H9 (cell line): ENCODE measurements around the gene CCDC158. TPM values are rescaled to one million over a fixed set of nuclear protein-coding genes. Genes with fewer than 3 reads are reported as not detected.
A peak's percentile ranks its signal among the peaks of the same experiment; 100 is the strongest.

Experiments
- DNase-seq: peaks from one replicate; pipeline ENCODE4 v3.0.0-alpha.2; 2017
- H2AFZ ChIP-seq: one replicate; pipeline ENCODE4 v1.6.1; 2013; ENCODE audit warnings: mild to moderate bottlenecking, low read length, control low read depth, moderate library complexity
- H2AK5ac ChIP-seq: 2 replicates; pipeline ENCODE4 v1.6.1; 2013; ENCODE audit warnings: low read length, control low read depth, mixed read lengths; ENCODE audit not compliant: insufficient read length
- H2BK120ac ChIP-seq: one replicate; pipeline ENCODE4 v1.6.1; 2013; ENCODE audit warnings: low read depth, mild to moderate bottlenecking, low read length, control low read depth, inconsistent platforms; ENCODE audit not compliant: poor library complexity, severe bottlenecking
- H2BK12ac ChIP-seq: 2 replicates; pipeline ENCODE4 v1.6.1; 2013; ENCODE audit warnings: low read length, control low read depth, mixed read lengths, low read depth; ENCODE audit not compliant: insufficient read length
- H2BK15ac ChIP-seq: 2 replicates; pipeline ENCODE4 v1.6.1; 2013; ENCODE audit warnings: low read depth, low read length, control low read depth
- H2BK20ac ChIP-seq: one replicate; pipeline ENCODE4 v1.6.1; 2013; ENCODE audit warnings: low read depth, mild to moderate bottlenecking, low read length, control low read depth, inconsistent platforms; ENCODE audit not compliant: poor library complexity, severe bottlenecking
- H2BK5ac ChIP-seq: 2 replicates; pipeline ENCODE4 v1.6.1; 2013; ENCODE audit warnings: low read length, control low read depth, mixed read lengths; ENCODE audit not compliant: insufficient read length
- H3K14ac ChIP-seq: 2 replicates; pipeline ENCODE4 v1.6.1; 2013; ENCODE audit warnings: low read length, control low read depth; ENCODE audit not compliant: insufficient read depth
- H3K18ac ChIP-seq: 2 replicates; pipeline ENCODE4 v1.6.1; 2013; ENCODE audit warnings: low read depth, mild to moderate bottlenecking, mixed read lengths, low read length, control low read depth; ENCODE audit not compliant: insufficient read length
- H3K23ac ChIP-seq: 2 replicates; pipeline ENCODE4 v1.6.1; 2013; ENCODE audit warnings: low read length, control low read depth, mixed read lengths, low read depth; ENCODE audit not compliant: insufficient read length
- H3K23me2 ChIP-seq: 2 replicates; pipeline ENCODE4 v1.6.1; 2013; ENCODE audit warnings: low read depth, mild to moderate bottlenecking, mixed read lengths, low read length, control low read depth; ENCODE audit not compliant: insufficient read length, poor library complexity, severe bottlenecking
- H3K27ac ChIP-seq: 2 replicates; pipeline ENCODE4 v1.5.1; 2013; ENCODE audit warnings: low read length, control low read depth, mixed read lengths, low read depth; ENCODE audit not compliant: insufficient read length
- H3K27me3 ChIP-seq: 2 replicates; pipeline ENCODE4 v1.6.1; 2013; ENCODE audit warnings: low read length, control low read depth, inconsistent platforms; ENCODE audit not compliant: insufficient read depth
- H3K4ac ChIP-seq: 2 replicates; pipeline ENCODE4 v1.6.1; 2013; ENCODE audit warnings: low read depth, mild to moderate bottlenecking, control low read depth, inconsistent platforms, low read length, moderate library complexity
- H3K4me1 ChIP-seq: 2 replicates; pipeline ENCODE4 v1.6.1; 2013; ENCODE audit warnings: low read length, control low read depth, inconsistent platforms; ENCODE audit not compliant: insufficient read depth
- H3K4me2 ChIP-seq: 2 replicates; pipeline ENCODE4 v1.6.1; 2013; ENCODE audit warnings: low read length, control low read depth, mixed read lengths; ENCODE audit not compliant: insufficient read length, insufficient read depth
- H3K56ac ChIP-seq: 2 replicates; pipeline ENCODE4 v1.6.1; 2013; ENCODE audit warnings: low read depth, mild to moderate bottlenecking, mixed read lengths, low read length, control low read depth; ENCODE audit not compliant: insufficient read length
- H3K79me1 ChIP-seq: 2 replicates; pipeline ENCODE4 v1.6.1; 2013; ENCODE audit warnings: low read depth, mild to moderate bottlenecking, moderate library complexity, low read length, control low read depth, inconsistent platforms; ENCODE audit not compliant: insufficient read depth, poor library complexity, severe bottlenecking
- H3K79me2 ChIP-seq: 2 replicates; pipeline ENCODE4 v1.6.1; 2013; ENCODE audit warnings: low read length, control low read depth, inconsistent platforms; ENCODE audit not compliant: insufficient read depth
- H3K9ac ChIP-seq: 2 replicates; pipeline ENCODE4 v1.6.1; 2013; ENCODE audit warnings: low read length, control low read depth, mixed read lengths; ENCODE audit not compliant: insufficient read length; ENCODE audit errors: extremely low read depth
- H3K9me3 ChIP-seq: one replicate; pipeline ENCODE4 v1.6.1; 2013; ENCODE audit warnings: low read depth, low read length, inconsistent platforms; ENCODE audit not compliant: control insufficient read depth
- H3T11ph ChIP-seq: one replicate; pipeline ENCODE4 v1.6.1; 2013; ENCODE audit warnings: mild to moderate bottlenecking, low read length, control low read depth, inconsistent platforms
- H4K20me1 ChIP-seq: one replicate; pipeline ENCODE4 v1.6.1; 2013; ENCODE audit not compliant: control insufficient read depth, insufficient read length, insufficient read depth
- H4K5ac ChIP-seq: 2 replicates; pipeline ENCODE4 v1.6.1; 2013; ENCODE audit warnings: low read depth, mild to moderate bottlenecking, mixed read lengths, low read length, control low read depth; ENCODE audit not compliant: insufficient read length
- H4K8ac ChIP-seq: replicated peaks from 2 replicates; pipeline ENCODE4 v1.6.1; 2013; ENCODE audit warnings: low read length, control low read depth, mixed read lengths, low read depth; ENCODE audit not compliant: insufficient read length
- H4K91ac ChIP-seq: 2 replicates; pipeline ENCODE4 v1.6.1; 2013; ENCODE audit warnings: low read depth, mild to moderate bottlenecking, moderate library complexity, mixed read lengths, low read length, control low read depth; ENCODE audit not compliant: insufficient read length
- H3K27ac Mint-ChIP-seq, 3 experiments: 2 replicates in 2 of 3; 3 replicates in 1 of 3; pipeline ENCODE4 v1.8.0; 2020 to 2021; ENCODE audit warnings: mixed read lengths in 3 of 3, mild to moderate bottlenecking in 1 of 3, moderate library complexity in 1 of 3
- H3K27me3 Mint-ChIP-seq: 2 replicates; pipeline ENCODE4 v1.8.0; 2021; ENCODE audit warnings: low read depth, mild to moderate bottlenecking, moderate library complexity, mixed read lengths
- H3K36me3 Mint-ChIP-seq, 3 experiments: 2 replicates in 2 of 3; 3 replicates in 1 of 3; pipeline ENCODE4 v1.8.0; 2020 to 2021; ENCODE audit warnings: low read depth in 3 of 3, mixed read lengths in 3 of 3; ENCODE audit not compliant: insufficient read depth in 1 of 3
- H3K4me1 Mint-ChIP-seq, 2 experiments: 2 replicates each; pipeline ENCODE4 v1.8.0; 2020; ENCODE audit warnings: mixed read lengths in 2 of 2
- H3K4me3 Mint-ChIP-seq, 2 experiments: 2 replicates in 1 of 2; 3 replicates in 1 of 2; pipeline ENCODE4 v1.8.0; 2020 to 2021; ENCODE audit warnings: mild to moderate bottlenecking in 2 of 2, mixed read lengths in 2 of 2, moderate library complexity in 1 of 2
- H3K9me3 Mint-ChIP-seq, 2 experiments: 2 replicates in 1 of 2; 3 replicates in 1 of 2; pipeline ENCODE4 v1.8.0; 2020; ENCODE audit warnings: mild to moderate bottlenecking in 2 of 2, mixed read lengths in 2 of 2, moderate library complexity in 1 of 2
- CTCF ChIP-seq: fragments of 200-600 bp; sonication (generic); conservative IDR thresholded peaks from 3 replicates; pipeline ENCODE4 v1.8.0; 2021; ENCODE audit warnings: antibody characterized with exemption, mild to moderate bottlenecking
- WGBS: extraction: QIAGEN DNeasy Blood & Tissue Kit; methylation state at CpG from one replicate; pipeline ENCODE4 v1.1.7; 2013; ENCODE audit warnings: missing lambda C conversion rate, low lambda C conversion rate, mixed read lengths; ENCODE audit not compliant: insufficient read length; ENCODE audit errors: extremely low coverage; 5-methylcytosine and 5-hydroxymethylcytosine counted together
- total RNA-seq: library from RNA; stranded (reverse); gene quantifications from 2 replicates; pipeline ENCODE4 v1.2.1, GENCODE V29; 2021

The CCDC158 gene
- total RNA-seq, 1 experiment from 2014 or later: not detected

- H4K91ac ChIP-seq: no peak overlapping the region
- H3T11ph ChIP-seq: no peak overlapping the region
- no peak overlapping the region for H4K8ac ChIP-seq
- H3K56ac ChIP-seq: no peak overlapping the region
- no peak overlapping the region for H4K5ac ChIP-seq
- H3K27me3 ChIP-seq: no peaks in the 10 kb centered on the region
- Mint-ChIP-seq H3K9me3 (no peaks in the 10 kb centered on the region; a peak in 1 of 5 replicates), H3K4me3 (no peak overlapping the region), H3K36me3 (no peaks in the 10 kb centered on the region), H3K27me3 (no peaks in the 10 kb centered on the region), H3K4me1 (peaks cover 36 to 39% of the 10 kb centered on the region in 2 experiments), H3K27ac (peak overlapping the region in 1 of 3 experiments; percentile 35; a peak in 2 of 7 replicates)
- peak; percentile 88 for TF ChIP-seq CTCF
- peak overlapping the region; percentile 60 for H2BK20ac ChIP-seq
- no peak overlapping the region for H2BK5ac ChIP-seq
- no peaks in the 10 kb centered on the region for H3K79me2 ChIP-seq
- H2AFZ ChIP-seq: peak overlapping the region; percentile 73
- no CpG with 5 or more reads among the region's 15 CpGs for WGBS
- no peak overlapping the region for H2AK5ac ChIP-seq
- peaks cover 4% of the 10 kb centered on the region for H3K23me2 ChIP-seq
- no peak overlapping the region for H2BK15ac ChIP-seq
- H3K18ac ChIP-seq: peak overlapping the region; percentile 48
- no peaks in the 10 kb centered on the region for H3K79me1 ChIP-seq
- no peak overlapping the region for H3K14ac ChIP-seq
- no peak overlapping the region for H3K4ac ChIP-seq
- H2BK120ac ChIP-seq: no peak overlapping the region
- no peak overlapping the region for H3K4me2 ChIP-seq
- H4K20me1 ChIP-seq: no peaks in the 10 kb centered on the region
- H3K4me1 ChIP-seq: peaks cover 4% of the 10 kb centered on the region
- no peak for DNase-seq
- no peak overlapping the region for H3K27ac ChIP-seq
- H3K9me3 ChIP-seq: no peaks in the 10 kb centered on the region
- H3K9ac ChIP-seq: no peak overlapping the region
- H2BK12ac ChIP-seq: no peak overlapping the region
- no peak overlapping the region for H3K23ac ChIP-seq
These were observed 9.8 kb upstream of the CCDC158 start for GRCh38 chr4:76430519-76431388.
